ENCODE data around the gene CRADD. TPM values are rescaled to one million over a fixed set of nuclear protein-coding genes. Genes with fewer than 3 reads are reported as not detected.

CRADD gene
- polyA plus RNA-seq, 1 of the 3 experiments (the other 2 are of a cell fraction), result 13.6 TPM

- no peaks in the 10 kb centered on the region for H4K20me1 ChIP-seq (ENCODE audit: insufficient read depth)
- 97% methylated on average over 3 of the region's 3 CpGs for WGBS (ENCODE audit: low lambda C conversion rate)
- H3K36me3 ChIP-seq (replicated peaks in 1 of 2; ENCODE audit: control insufficient read depth in 1 of 2, insufficient read depth in 2 of 2, low read length in 1 of 2), result no peaks in the 10 kb centered on the region
- ChIA-PET POLR2A (no interaction called here), CTCF (interaction anchor here (1.2 kb wide), 1 partner anchor 30 kb away, joined by 3 read pairs; no protein-coding TSS in a partner anchor)
- H3K9ac ChIP-seq, result no peak overlapping the region
- peaks cover 5% of the 10 kb centered on the region for H3F3A ChIP-seq (replicated peaks; ENCODE audit: insufficient read depth)
- no peak overlapping the region for H3K27ac ChIP-seq (ENCODE audit: low read depth in 2 of 2, low read length in 1 of 2)
- no peaks in the 10 kb centered on the region for H3K9me2 ChIP-seq
- H2AFZ ChIP-seq (ENCODE audit: low read depth), result no peak overlapping the region
- H3K4me2 ChIP-seq, result no peak overlapping the region
- H3K79me2 ChIP-seq (ENCODE audit: insufficient read depth), result peaks cover 3% of the 10 kb centered on the region; the same call in 1 of the 2 replicates
- no peaks in the 10 kb centered on the region for H3K9me3 ChIP-seq
- H3K4me3 ChIP-seq (ENCODE audit: low read depth in 2 of 2, low read length in 1 of 2), result no peak overlapping the region
- peaks cover 2 to 25% of the 10 kb centered on the region in 2 experiments; a peak in 3 of 4 replicates for H3K4me1 ChIP-seq (ENCODE audit: control insufficient read depth in 1 of 2, insufficient read depth in 2 of 2, low read depth in 1 of 2, low read length in 1 of 2)
- H3K27me3 ChIP-seq (ENCODE audit: insufficient read depth), result no peaks in the 10 kb centered on the region
- no peak for DNase-seq
- TF ChIP-seq REST (IDR thresholded peaks at IDR 0.05; ENCODE audit: low read depth, low read length) (no peak), RCOR1 (IDR thresholded peaks at IDR 0.05; ENCODE audit: low read length) (no peak), USF1 (IDR thresholded peaks at IDR 0.05; ENCODE audit: borderline replicate concordance, low read depth) (no peak), ZBTB33 (IDR thresholded peaks at IDR 0.05; ENCODE audit: borderline replicate concordance, low read depth) (no peak), EP300 (IDR thresholded peaks at IDR 0.05; ENCODE audit: borderline replicate concordance in 1 of 2, low read depth in 1 of 2, low read length in 1 of 2) (no peak), CTCF (IDR thresholded peaks at IDR 0.05) (no peak), NRF1 (IDR thresholded peaks at IDR 0.05; ENCODE audit: low read depth, low read length) (no peak), SIN3A (IDR thresholded peaks at IDR 0.05; ENCODE audit: borderline replicate concordance, low read depth, low read length) (no peak), TEAD4 (IDR thresholded peaks at IDR 0.05; ENCODE audit: borderline replicate concordance, insufficient read depth) (no peak), TAF1 (IDR thresholded peaks at IDR 0.05; ENCODE audit: borderline replicate concordance, low read depth, low read length) (no peak), IRF3 (IDR thresholded peaks at IDR 0.05; ENCODE audit: low read depth, low read length) (no peak), FOXJ3 (CRISPR knock-in tag; IDR thresholded peaks at IDR 0.05) (no peak), YY1 (IDR thresholded peaks at IDR 0.05; ENCODE audit: low read depth) (no peak), GATA2 (CRISPR knock-in tag; IDR thresholded peaks at IDR 0.05) (no peak), SMC3 (IDR thresholded peaks at IDR 0.05; ENCODE audit: low read depth, low read length) (no peak), USF2 (IDR thresholded peaks at IDR 0.05; ENCODE audit: borderline replicate concordance, low read depth, low read length) (no peak), MAX (IDR thresholded peaks at IDR 0.05; ENCODE audit: low read depth) (no peak), MEF2A (IDR thresholded peaks at IDR 0.05; ENCODE audit: borderline replicate concordance, low read depth) (no peak), MXI1 (IDR thresholded peaks at IDR 0.05; ENCODE audit: low read depth, low read length) (no peak)
Measured at GRCh38 chr12:93772003-93772700, 95.0 kb downstream of the CRADD start.
